Glomerular endothelial cell (primary cell): ENCODE measurements around the gene MAD2L2. TPM values are rescaled to one million over a fixed set of nuclear protein-coding genes. Genes with fewer than 3 reads are reported as not detected.

Experiments
- DNase-seq: peaks from one replicate; pipeline ENCODE4 v3.0.0-alpha.2; 2011; ENCODE audit warnings: low read depth, low spot score; ENCODE audit errors: extremely low read depth
- total RNA-seq: library from RNA; depleted of rRNA; stranded (reverse); fragments of >200 nt; gene quantifications from 2 replicates; pipeline ENCODE4 v1.2.3, GENCODE V29; 2015

MAD2L2 gene
- 30.0 and 35.1 TPM in 2 replicates for total RNA-seq

DNA sequence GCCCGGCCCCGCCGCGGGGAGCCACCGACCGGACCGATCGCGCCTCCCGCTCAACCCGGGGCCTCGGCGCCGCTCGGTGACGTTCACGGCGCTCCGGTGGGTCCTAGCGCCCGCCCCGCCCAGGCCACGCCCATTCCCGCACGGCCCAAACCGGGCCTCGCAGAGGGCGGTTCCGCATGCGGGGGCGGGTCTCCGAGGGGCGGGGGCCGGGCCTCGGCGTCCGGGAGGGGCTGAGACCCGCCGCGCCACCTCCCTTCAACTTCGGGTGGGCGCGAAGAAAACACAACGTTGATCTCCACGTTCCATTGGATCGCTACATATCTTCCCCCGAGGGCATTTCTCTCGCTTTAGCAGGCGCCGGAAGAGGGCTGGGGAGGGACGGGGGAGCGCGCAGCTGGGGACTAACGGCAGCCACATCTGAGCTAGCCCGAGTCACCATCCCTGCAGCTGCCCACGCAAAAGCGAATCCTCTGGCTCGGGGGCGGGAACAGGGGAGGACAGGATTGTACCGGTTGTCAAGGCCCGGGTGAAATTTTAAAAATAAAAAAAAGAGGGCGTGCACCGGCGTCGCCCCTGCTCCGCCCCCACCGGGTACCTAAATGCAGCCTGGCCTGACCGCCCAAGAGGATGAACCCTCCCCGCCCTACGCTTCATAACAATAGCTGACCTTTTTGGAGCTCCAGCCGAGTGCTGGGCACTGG lies at the start of gene MAD2L2:
TSS of gene MAD2L2 (minus strand) at position 78 of the 701 bp plus-strand sequence. CDS start 547 bp downstream, outside the sequence.
- DNase-seq, result no peak

DNA sequence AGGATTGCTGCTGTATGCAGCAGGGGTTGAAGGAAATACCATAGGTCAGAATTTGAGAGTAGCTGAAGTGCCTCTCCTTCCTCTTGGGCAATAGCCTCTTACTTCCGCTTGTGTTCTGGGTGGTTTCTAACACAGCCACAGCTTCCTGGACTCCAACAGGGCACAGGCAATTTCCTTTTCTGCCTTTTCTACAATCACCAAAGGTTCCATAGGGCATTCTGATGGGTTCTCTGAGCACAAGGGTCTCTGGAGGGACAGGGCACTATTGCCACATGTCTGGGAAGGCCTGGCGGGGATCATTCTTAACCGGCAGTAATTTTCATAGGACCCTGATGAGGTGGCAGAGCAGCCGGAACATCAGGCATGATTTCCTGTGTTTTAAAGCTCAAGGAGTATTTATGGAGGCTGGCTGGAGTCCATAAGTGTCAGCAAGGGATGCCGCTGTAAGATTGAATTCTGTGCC lies 49.5 kb upstream of the MAD2L2 start:
- DNase-seq, result no peak

DNA sequence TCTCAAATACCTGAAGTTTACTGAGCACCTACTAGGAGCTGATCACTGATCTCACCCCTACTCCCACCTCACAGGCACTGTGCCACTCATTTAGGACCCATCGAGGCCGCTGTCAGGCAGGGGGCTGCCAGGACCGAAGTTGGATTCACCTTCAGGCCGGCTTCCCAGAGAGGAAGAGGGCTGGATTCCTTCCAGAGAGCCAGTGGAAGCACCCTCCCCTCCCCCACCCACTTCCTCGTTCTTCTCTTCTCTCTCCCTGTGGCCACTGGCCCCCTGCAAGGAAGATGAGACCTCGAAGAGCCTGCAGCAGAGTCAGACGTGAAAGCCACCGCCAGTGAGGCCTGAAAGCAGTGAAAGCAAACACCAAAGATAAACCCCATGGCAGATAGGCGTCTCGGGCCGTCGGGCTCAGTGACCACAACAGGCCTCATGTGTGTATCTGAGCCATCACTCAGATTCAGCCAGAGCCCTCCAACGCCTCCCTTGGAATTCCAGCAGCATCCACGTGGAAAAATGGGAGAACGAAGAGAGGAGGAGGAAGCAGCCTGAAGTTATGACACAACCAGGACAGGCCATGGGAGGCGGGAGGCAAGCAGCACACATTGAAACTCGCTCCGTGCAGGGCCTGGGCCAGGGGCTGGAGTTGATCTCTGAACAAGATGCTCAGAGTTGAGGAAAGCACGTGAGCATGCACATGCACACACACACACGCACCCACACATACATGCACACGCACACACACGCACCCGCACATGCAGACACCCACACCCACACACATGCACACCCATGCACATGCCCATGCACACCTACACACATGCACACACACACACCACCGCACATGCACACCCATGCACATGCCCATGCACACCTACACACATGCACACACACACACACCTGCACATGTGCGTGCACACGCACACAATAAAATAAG lies 48.8 kb upstream of the MAD2L2 start:
- no peak for DNase-seq

DNA sequence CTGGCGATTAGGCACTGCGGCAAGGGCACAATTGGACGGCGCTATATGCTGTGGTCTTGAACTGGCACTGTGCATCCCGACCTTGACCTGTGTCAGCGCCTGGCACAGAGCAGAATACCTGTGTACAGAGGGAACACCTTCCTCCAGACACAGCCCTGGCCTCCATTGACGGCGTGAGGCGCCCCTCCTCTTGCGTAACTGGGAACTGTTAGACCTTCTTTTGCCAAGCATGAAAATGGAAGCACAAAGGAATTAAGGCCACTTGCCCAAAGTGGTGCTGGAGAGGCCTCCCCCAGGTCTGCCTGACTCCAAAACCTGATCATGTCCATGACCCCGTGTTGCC lies 48.2 kb upstream of the MAD2L2 start:
- DNase-seq, result no peak

DNA sequence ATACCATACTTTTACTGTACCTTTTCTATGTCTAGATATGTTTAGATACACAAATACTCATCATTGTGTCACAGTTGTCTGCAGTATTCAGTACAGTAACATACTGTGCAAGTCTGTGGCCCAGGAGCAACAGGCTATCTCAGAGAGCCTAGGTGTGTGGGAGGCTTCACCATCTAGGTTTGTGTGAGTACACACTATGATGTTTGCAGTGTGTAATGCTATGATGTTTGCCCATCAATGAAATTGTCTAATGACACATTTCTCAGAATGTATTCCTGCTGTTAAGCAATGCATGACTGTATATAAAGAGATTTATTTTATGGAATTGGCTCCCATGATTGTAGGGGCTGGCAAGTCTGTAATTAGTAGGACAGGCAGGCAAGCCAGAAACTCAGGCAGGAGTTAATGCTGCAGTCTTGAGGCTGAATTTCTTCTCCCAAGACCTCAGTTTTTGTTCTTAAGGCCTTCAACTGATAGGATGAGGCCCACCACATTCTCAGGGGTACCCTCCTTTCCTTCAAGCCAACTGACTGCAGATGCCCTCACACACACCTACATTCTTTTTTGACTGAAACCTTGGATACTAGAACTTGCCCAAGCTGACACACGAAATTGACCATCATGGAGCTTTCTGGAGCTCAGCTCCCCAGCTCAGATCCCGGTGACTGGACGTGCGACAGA lies 47.3 kb upstream of the MAD2L2 start:
- DNase-seq, result no peak

DNA sequence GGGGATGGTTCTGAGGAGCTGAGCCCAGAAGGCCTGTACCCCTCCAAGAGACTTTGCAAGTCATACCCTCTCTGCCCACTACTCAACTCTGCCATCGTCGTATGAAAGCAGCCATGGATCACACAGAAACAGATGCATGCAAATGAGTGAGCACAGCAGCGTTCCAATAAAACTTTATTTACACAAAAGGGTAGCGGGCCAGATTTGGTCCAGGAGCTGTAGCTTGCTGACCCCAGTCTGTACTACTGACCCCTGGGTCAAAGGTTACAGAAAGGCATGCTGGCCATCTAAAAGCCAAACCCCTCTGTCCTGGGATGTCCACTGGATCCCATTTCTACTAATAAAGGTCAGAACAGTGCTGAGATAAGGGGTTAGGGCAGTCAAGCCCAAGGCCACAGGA lies 46.2 kb upstream of the MAD2L2 start:
- DNase-seq, result no peak

DNA sequence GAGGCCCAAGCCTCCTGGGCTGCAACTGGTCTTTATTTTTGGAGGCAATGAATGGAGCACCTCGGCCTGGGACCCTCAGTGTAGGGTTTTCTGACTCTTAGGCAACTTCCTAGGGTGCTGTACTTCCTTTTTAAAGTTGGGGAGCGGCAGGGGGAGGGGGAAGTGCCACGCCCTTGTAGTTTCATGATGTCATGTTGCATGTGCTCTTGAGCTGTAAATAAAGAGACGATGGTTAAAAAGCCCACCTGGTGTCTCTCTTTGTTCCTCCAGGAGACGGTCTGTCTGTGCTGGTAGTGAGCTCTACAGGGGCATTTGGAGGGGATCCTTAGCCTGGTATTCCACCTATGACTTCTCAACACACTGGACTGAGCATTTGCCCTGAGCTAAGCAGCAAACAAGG lies 44.7 kb upstream of the MAD2L2 start:
- no peak for DNase-seq

DNA sequence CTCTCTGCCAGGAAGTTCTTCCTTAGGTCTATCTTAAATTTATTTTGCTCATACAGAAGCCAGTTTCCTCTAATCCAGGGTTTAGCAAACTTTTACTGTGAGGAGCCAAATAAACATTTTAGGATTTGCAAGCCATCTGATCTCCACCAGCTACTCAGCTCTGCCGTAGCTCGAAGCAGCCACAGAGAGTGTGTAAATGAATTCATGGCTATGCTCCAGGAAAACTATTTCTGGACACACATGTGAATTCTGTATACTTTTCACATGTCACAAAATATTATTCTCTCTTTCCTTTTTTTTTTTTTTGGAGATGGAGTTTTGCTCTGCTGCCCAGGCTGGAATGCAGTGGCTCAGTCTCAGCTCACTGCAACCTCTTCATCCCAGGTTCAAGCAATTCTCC lies 41.6 kb upstream of the MAD2L2 start:
- DNase-seq, result no peak

DNA sequence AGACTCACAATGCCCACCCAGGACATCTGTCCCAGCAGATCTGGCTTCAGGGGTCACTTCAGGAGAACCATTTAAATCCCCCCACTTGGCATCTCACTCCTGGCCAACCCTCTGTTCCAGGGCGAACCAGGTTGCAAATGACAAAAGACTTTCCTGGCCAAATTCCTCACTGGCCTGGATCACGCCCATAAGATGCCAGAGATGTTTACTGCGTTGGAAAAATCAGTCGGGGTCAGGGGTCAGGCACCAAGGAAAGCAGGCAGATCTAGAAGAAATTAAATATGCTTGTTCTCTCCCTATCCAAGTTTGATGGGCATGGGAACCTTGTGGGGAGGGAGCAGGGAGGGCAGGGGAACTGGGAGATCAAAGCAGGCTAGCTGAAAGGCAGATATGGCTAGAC lies 40.4 kb upstream of the MAD2L2 start:
- no peak for DNase-seq

DNA sequence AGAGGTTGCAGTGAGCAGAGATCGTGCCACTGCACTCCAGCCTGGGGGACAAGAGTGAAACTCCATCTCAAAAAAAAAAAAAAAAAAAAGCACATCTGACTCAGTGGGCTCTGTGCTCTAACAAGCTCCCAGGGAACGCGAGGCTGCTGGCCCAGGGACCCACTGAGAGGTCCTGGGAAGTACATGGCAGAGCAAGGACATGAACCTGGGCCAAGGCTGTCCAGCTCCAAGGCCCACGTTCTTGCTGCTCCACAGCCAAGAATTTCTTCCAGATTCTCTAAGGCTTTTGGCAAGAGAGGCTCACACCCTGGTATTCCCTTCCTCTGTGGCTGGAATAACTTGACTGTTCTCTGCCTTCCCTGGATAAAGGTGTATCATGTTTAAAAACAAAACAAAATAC lies 39.6 kb upstream of the MAD2L2 start:
- DNase-seq, result no peak

DNA sequence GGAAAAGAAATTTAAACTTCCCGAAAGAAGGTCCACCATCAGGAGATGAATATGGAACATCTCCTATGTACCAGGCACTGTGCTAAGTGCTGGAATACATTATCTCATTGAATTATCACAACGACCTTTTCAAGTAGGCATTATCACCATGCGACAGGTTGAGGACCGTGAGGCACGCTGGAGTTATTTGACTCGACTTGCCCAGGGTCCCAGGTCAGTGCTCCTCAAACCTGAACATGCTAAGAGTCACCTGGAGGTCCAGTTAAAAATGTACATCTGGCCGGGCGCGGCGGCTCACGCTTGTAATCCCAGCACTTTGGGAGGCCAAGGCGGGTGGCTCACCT lies 39.1 kb upstream of the MAD2L2 start:
- no peak for DNase-seq

DNA sequence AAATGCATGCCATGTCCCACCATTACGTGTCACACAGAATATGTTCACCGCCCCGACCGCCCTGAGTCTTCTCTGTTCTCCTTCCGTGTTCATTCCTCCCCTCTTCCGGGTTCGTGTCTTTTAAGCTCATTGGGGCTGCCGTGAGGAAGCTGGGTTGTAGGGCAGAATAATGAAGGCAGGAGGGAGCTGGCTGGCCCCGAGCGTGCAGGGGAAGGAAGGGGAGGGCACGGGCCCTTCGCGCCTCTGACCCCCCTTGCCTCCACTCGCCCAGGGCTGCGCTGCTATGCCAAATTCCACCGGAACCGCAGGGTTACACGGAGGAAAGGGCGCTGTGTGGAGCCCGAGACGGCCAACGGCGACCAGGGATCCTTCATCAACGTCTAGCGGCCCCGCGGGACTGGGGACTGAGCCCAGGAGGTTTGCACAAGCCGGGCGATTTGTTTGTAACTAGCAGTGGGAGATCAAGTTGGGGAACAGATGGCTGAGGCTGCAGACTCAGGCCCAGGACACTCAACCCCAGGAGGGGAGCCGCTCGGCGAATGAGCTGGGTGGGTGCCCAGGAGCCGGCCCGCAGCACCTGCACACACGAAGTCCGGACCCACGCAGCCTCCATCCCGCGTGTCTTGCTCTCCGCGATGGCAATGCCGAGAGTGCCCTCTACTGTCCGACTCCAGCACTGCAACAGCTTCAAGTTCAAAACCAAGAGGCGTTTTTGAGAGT lies 38.5 kb upstream of the MAD2L2 start:
- DNase-seq, result no peak

DNA sequence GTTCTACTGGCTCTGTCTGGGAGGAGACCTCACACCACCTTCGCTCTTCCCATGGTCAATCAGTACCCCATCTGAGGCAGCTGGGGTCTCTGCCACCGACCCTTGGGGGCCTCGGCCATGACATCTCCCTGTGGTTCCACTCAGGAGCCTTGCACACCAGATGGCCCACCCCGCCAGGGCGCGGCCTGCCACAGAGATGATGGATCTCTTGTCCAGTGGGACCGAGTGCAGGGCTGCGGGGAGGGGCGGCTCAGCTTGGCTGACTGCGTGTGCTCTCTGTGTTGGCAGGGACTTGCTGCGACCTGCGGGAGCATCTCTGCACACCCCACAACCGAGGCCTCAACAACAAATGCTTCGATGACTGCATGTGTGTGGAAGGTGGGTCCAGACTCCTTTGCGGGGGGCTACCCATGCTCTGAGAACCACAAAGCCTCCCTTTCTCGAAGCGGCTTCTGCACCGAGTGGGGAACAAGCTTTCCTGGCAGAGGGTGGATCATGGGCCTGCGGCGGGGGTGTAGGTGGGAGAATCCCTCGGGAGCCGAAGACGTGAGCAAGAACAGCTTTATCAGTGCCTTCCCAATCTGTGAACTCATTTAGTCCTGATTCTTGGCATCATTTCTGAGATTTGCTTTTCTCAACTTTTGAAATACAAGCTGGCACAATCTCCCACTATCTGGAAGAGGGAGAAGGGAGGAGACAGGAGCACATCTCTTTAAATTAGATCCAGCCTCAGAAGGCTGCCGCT lies 34.1 kb upstream of the MAD2L2 start:
- DNase-seq, result no peak

DNA sequence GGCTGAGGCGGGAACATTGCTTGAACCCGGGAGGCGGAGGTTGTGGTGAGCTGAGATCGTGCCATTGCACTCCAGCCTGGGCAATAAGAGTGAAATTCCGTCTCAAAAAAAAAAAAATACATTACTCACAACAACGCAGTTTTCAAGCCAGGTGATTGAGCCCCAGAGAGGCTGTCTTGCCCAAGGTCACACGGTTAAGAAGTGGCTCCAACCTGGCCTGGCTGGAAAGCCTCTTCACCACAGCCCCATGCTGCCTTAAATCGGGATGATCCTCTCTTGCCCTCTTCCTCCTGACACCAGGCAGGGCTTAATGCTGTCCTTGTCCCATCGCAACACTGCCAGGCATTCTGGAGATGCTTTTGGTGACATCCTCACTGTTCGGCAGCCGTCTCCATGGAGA lies 32.1 kb upstream of the MAD2L2 start:
- no peak for DNase-seq

DNA sequence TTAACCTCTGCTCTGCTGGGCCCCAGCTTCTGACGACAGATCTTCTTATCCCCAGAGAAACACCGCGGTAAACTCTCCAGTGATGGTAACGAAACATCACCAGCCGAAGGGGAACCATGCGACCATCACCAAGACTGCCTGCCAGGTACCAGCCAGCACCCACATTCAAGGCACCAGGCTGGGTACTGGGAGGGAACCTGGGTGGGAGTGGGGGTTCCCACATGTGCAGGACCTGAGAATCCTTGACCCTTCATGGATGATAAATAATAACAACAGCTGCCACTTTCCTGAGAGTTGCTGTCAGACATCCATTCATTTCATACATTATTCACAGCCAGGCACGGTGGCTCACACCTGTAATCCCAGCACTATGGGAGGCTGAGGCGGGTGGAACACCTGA lies 31.3 kb upstream of the MAD2L2 start:
- DNase-seq, result no peak

DNA sequence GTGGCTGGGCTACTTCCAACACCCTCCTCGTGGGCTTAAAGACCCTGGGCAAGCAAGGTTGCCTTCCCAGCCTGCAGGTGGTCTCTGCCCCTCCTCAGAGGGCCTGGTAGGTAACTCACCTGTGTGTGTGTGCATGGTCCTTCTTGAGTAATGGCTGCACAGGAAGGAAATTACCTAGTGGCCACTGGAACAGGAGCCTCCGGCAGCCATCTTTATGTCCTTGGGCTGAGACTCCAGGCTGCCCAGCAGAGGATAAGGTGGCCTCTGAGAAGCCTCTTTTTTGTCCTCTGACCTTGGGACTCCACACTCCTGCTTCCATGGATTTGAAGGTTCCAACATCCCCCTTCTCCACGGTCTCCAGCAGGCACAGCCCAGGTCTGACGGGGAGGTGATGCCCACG lies 30.5 kb upstream of the MAD2L2 start:
- no peak for DNase-seq

DNA sequence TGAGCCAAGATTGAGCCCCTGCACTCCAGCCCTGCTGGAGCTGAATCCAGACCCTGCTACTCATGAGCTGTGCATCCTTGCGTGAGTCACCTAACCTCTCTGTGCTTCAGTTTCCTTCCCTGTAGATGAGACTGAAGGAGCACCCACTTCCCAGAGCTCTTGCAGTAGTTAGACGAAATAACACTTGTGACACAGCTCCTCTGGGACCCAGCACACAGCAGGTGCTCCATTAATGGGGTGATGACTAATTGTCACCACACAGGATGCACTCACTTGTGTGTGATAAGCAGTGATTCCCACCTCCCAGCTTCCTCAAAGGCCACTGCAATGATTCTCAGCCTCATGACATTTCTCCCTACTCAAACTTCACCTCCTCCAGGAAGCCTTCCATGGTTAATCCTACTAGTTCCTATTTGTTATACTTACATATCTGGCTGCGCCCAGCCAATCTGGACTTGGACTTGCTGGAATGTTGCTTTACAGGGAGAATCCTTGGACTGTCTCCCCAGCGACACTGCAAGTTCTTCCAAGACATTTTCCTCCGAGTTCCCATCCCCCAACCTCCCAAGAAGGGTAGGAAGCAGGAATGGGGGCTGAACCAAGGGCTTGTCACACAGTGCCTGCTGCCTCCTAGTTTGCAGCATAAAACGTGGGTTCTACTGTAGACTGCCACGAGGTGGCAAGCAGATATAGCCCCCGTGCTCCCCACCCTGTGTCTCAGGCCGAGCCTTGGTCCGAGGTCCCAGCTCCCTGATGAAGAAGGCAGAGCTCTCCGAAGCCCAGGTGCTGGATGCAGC lies 27.8 kb upstream of the MAD2L2 start:
- DNase-seq, result no peak

DNA sequence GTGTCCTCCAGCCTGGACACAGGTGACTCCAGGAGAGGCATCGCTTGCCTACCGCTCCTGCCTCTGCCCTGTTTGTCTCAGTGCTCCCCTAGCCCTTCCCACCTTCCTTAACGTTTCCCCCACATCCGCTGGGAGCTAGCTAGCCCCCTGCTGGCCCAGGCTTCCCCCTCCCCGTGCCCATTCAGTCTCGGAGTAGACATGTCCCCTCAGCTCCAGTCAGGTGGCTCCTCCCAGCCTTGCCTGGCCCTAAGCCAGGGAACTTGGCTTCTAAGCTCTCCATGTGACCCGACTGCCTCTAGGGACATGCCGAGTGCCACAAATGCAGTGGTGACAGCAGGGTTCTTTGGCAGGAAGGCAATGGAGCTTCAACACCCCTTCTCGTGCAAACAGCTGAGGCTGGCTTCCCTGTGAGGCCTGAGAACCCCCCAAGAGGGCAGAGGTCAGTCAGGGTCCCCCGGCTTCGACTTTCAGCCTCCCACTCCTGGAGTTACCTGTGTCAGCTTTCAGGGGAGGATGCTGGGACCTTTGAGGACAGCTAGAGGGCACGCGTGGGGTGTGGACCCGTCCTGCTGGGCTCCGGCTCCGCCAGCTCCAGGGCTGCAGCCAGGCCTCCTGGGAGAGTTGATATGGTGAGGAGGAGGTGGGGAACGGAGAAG lies 26.8 kb upstream of the MAD2L2 start:
- no peak for DNase-seq

DNA sequence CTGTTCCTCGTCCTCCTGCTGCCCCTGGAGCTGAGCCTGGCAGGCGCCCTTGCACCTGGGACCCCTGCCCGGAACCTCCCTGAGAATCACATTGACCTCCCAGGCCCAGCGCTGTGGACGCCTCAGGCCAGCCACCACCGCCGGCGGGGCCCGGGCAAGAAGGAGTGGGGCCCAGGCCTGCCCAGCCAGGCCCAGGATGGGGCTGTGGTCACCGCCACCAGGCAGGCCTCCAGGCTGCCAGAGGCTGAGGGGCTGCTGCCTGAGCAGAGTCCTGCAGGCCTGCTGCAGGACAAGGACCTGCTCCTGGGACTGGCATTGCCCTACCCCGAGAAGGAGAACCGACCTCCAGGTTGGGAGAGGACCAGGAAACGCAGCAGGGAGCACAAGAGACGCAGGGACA lies 25.3 kb upstream of the MAD2L2 start:
- no peak for DNase-seq
